ENCODE results near the gene MKRN2OS.

- TF ChIP-seq ZNF48 (tag by site-specific recombination; IDR thresholded peaks at IDR 0.05), result no peak
- TF ChIP-seq, protein P1, sequence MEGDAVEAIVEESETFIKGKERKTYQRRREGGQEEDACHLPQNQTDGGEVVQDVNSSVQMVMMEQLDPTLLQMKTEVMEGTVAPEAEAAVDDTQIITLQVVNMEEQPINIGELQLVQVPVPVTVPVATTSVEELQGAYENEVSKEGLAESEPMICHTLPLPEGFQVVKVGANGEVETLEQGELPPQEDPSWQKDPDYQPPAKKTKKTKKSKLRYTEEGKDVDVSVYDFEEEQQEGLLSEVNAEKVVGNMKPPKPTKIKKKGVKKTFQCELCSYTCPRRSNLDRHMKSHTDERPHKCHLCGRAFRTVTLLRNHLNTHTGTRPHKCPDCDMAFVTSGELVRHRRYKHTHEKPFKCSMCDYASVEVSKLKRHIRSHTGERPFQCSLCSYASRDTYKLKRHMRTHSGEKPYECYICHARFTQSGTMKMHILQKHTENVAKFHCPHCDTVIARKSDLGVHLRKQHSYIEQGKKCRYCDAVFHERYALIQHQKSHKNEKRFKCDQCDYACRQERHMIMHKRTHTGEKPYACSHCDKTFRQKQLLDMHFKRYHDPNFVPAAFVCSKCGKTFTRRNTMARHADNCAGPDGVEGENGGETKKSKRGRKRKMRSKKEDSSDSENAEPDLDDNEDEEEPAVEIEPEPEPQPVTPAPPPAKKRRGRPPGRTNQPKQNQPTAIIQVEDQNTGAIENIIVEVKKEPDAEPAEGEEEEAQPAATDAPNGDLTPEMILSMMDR (tag by site-specific recombination; IDR thresholded peaks at IDR 0.05), result no peak
- no peak for TF ChIP-seq REST (tag by site-specific recombination; IDR thresholded peaks at IDR 0.05)
- TF ChIP-seq, protein P2, sequence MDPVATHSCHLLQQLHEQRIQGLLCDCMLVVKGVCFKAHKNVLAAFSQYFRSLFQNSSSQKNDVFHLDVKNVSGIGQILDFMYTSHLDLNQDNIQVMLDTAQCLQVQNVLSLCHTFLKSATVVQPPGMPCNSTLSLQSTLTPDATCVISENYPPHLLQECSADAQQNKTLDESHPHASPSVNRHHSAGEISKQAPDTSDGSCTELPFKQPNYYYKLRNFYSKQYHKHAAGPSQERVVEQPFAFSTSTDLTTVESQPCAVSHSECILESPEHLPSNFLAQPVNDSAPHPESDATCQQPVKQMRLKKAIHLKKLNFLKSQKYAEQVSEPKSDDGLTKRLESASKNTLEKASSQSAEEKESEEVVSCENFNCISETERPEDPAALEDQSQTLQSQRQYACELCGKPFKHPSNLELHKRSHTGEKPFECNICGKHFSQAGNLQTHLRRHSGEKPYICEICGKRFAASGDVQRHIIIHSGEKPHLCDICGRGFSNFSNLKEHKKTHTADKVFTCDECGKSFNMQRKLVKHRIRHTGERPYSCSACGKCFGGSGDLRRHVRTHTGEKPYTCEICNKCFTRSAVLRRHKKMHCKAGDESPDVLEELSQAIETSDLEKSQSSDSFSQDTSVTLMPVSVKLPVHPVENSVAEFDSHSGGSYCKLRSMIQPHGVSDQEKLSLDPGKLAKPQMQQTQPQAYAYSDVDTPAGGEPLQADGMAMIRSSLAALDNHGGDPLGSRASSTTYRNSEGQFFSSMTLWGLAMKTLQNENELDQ (tag by site-specific recombination; IDR thresholded peaks at IDR 0.05; ENCODE audit: low read depth), result no peak
- no peak for TF ChIP-seq ATF2 (tag by site-specific recombination; IDR thresholded peaks at IDR 0.05; ENCODE audit: low read depth)
- no peak for TF ChIP-seq TRIM28 (IDR thresholded peaks at IDR 0.05; ENCODE audit: borderline replicate concordance, low read length)
- TF ChIP-seq, protein P3, sequence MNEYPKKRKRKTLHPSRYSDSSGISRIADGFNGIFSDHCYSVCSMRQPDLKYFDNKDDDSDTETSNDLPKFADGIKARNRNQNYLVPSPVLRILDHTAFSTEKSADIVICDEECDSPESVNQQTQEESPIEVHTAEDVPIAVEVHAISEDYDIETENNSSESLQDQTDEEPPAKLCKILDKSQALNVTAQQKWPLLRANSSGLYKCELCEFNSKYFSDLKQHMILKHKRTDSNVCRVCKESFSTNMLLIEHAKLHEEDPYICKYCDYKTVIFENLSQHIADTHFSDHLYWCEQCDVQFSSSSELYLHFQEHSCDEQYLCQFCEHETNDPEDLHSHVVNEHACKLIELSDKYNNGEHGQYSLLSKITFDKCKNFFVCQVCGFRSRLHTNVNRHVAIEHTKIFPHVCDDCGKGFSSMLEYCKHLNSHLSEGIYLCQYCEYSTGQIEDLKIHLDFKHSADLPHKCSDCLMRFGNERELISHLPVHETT (tag by site-specific recombination; IDR thresholded peaks at IDR 0.05), result no peak
- no peak for TF ChIP-seq KLF9 (tag by site-specific recombination; IDR thresholded peaks at IDR 0.05; ENCODE audit: low read depth)
- TF ChIP-seq, protein P4, sequence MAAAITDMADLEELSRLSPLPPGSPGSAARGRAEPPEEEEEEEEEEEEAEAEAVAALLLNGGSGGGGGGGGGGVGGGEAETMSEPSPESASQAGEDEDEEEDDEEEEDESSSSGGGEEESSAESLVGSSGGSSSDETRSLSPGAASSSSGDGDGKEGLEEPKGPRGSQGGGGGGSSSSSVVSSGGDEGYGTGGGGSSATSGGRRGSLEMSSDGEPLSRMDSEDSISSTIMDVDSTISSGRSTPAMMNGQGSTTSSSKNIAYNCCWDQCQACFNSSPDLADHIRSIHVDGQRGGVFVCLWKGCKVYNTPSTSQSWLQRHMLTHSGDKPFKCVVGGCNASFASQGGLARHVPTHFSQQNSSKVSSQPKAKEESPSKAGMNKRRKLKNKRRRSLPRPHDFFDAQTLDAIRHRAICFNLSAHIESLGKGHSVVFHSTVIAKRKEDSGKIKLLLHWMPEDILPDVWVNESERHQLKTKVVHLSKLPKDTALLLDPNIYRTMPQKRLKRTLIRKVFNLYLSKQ (tag by site-specific recombination; IDR thresholded peaks at IDR 0.05; ENCODE audit: borderline replicate concordance), result no peak
- no peak for TF ChIP-seq REPIN1 (tag by site-specific recombination; IDR thresholded peaks at IDR 0.05; ENCODE audit: low read depth)
- no peak for TF ChIP-seq GLIS1 (tag by site-specific recombination; IDR thresholded peaks at IDR 0.05)
- TF ChIP-seq PRDM10 (tag by site-specific recombination; IDR thresholded peaks at IDR 0.05), result no peak
These were observed 32.1 kb upstream of the MKRN2OS start for GRCh38 chr3:12577379-12577778.

All from HEK293 (cell line).